SW 1271 (cell line): ENCODE results near the gene UNC45B.
"Not testable (repeated sequence)": the region's sequence is repeated elsewhere in the genome, so short reads cannot be mapped to it uniquely, and the experiment has no call there.

Source experiments
- DNase-seq, 2 experiments: peaks; one replicate each; lab custom pipeline; 2025; lab: John Stamatoyannopoulos, UW

Gene UNC45B

DNA sequence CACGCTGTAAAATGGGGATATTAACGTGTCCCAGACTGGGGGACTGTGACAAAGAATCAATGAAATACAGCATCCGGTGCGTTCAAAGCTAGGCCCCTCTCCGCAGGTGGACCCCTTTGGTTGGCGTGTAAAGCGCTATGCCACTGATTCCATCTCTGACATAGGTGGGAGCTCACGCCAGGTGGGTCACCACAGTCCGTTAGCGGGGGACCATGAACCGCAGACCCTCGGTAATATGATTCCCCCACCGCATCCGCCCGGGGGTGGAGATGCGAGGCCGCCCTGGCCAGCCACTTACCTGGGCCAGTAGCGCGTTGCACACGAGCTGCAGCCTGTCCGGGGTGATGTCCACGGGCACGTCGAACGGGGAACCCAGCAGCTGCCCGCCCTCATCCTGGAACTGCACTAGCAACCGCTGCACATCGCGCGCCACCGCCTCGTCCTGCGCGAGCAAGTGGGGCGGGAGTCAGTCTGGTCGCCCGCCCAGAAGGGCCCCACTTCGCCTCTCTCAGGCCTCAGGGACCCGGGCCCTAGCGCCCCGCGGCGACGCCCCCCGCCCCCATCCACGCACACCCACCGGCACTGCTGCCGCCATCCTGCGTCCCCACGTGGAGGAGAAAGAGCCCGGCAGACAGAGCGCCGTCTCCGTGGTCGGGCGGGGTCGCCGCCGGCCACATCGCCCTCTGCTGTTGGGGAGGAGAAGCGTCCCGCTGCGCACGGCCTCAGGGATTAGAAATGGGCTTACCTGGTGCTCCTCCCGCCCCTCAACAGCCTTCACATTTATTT is 5.7 kb upstream of the UNC45B start, which contains the start of gene NLE1:
TSS of gene NLE1 (minus strand) at position 623 of the 786 bp plus-strand sequence. CDS start at position 595, 28 bp downstream.
- peak; percentile 47 to 78 for DNase-seq

DNA sequence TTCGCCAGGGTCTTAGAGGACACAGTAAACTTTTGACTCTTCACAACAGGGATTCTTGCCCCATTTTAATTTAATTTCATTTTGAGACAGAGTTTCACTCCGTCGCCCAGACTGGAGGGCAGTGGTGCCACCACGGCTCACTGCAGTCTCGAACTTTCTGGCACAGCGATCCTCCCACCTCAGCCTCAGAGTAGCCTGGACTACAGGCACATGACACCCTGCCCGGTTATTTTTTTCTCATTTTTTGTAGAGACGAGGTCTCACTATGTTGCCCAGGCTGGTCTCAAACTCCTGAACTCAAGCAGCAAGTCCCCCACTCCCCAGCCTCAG is 5.2 kb upstream of the UNC45B start:
- DNase-seq, result no peak

DNA sequence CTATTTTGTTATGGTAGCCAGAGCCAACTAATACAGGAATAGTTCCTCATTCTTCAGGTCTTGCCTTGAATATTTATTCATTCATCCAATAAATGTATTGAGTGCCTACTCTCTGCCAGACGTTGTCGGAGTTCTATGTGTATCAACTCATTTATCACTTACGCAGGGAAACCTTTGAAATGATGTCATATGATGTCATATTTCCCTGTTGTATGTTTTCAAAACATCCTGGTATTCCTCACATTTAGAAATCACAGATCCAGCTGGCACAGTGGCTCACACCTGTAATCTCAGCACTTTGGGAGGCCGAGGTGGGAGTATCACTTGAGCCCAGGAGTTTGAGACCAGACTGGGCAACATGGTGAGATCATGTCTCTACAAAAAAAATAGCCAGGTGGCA is 2.8 kb upstream of the UNC45B start:
- no peak for DNase-seq

DNA sequence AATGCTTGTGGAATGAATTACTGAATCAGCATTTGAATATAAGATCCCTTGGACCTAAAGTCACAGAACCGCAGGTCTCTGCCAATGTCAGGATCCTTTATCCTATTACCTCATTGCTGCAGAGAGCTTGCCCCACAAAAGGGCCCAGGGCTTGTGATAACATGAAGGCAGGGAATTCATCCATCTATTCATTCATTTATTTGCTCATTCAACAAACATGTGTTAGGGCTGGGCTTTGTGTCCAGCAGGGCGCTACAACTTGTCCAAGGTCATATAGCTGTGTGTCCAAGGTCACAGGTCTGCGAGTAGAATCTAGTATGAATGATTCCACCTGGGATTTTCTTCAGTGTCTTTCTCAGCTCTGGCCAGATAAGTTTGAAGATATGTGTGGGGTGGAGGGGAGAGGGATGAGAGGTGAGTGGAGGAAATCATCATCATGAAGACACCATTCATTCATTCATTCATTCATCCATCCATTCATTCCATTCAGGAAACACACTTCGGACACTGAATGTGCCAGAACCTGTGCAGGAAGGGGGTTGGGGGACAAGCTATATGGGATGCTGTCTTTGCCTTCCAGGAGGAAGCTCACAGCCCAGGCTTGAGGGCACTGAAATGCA is 1.3 kb upstream of the UNC45B start:
- DNase-seq, result no peak

DNA sequence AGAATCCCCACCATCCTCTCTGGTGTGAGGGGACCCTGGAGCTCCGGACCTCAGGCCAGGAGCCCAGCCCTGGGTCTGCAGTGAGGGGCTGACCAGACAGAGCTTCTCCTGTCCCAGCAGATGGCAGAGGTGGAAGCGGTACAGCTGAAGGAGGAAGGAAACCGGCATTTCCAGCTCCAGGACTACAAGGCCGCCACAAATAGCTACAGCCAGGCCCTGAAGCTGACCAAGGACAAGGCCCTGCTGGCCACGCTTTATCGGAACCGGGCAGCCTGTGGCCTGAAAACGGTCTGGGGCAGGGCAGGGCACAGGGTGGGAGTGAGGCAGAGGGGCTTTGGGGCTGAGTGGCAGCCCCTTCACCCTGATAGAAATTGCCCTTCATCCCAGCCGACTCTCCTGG is 527 bp downstream of the UNC45B start:
- no peak for DNase-seq

DNA sequence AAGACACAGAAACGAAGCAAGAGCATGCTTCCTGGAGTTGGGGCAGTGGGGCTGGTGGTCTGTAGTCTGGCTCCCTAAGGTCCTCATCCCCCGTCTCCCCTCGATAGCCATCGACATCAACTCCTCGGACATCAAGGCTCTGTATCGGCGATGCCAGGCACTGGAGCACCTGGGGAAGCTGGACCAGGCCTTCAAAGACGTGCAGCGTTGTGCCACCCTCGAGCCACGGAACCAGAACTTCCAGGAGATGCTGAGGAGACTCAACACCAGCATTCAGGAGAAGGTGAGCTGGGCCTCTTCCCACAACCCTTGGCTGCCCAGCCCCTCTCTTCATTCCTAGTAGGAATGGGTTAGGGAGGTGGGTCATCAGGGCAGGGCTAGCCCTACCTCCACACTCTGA is 2.3 kb downstream of the UNC45B start:
- DNase-seq, result no peak

DNA sequence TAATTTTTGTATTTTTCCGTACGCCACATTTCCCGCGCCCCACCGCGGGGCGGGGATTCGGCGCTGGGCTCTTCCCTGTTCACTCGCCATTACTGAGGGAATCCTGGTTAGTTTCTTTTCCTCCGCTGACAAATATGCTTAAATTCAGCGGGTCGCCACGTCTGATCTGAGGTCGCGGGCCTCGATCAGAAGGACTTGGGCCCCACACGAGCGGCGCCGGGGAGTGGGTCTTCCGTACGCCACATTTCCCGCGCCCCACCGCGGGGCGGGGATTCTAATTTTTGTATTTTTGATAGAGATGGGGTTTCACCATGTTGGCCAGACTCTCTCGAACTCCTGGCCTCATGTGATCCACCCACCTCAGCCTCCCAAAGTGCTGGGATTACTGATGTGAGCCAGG is 3.5 kb downstream of the UNC45B start:
- not testable (repeated sequence) for DNase-seq

DNA sequence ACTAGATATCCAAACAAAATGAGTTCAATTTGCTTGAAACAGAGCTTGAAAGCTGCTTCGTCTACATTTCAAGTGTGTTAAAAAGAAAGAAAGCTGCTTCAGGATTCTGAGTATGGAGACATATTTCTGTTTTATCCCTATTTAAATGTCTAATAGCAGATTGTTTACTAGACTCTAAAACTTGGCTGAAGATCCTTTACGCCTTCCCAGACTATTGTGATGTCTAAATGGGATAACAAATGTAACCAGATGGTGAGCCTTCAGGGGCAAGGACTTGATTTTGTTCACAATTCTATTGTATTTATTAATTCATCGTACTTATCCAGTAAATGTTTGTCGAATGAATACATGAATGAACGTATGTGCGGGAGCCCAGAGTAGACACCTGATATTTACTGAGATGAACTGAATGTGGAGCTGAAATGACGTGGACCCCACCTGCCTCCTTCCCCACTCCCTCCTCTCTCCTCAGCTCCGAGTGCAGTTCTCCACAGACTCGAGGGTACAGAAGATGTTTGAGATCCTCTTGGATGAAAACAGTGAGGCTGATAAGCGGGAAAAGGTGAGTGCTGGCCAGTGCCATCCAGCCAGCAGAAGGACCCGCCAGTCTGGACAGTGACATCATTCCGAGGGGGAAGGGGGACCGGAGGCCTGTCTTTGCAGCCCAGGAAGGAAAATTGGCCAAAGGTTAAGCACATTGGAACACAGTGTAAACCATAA is 5.0 kb downstream of the UNC45B start:
- no peak for DNase-seq

DNA sequence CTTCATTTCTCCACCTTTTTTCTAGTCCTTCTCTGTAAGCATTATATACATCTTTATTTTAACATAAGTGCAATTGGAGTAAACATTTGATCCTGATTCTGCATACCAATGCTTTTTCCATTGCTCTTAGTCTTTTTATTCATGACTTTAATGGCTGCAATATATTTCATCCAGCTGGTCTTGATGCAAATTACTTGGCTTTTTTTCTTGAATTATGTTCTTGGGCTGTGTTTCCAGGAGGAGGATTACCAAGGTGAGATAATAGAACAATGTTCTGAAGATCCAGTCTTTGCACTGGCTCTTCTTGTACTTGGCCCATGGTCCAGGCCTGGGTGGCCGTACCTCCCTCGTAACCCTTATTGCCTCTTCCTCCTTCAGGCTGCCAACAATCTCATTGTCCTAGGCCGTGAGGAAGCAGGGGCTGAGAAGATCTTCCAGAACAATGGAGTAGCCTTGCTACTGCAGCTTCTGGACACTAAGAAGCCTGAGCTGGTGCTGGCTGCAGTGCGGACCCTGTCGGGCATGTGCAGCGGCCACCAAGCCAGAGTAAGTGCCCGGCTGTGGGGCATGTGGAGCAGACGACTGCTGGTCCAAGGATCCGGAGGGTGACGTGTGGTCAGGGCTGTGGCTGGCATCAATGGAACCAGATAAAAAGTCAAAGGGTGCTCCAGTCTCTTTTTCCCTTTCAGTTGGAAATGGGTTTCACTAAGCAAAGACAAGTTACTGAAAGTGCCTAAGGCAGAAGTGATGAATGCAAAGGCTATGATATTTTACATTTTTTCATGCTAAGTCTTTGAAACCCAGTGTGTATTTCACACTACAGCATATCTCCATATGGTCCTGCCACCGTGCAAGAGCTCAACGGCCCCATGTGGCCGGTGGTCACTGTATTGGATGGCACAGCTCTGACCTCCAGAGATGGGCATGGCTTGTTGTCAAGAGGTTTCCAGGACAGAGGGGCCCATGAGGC is 6.9 kb downstream of the UNC45B start:
- no peak for DNase-seq

DNA sequence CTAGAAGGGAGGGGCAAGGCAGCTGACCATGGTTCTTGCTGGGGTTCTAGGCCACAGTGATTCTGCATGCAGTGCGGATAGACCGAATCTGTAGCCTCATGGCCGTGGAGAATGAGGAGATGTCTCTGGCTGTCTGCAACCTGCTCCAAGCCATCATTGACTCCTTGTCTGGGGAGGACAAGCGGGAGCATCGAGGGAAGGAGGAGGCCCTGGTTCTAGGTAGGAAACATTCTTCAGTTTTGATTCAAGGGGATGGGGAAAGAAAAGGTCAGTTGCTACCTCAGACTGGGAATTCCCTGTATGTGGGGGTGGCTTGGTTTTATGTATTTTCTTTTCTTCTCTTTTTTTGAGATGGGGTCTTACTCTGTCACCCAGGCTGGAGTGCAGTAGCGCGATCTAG is 7.6 kb downstream of the UNC45B start:
- DNase-seq, result no peak

DNA sequence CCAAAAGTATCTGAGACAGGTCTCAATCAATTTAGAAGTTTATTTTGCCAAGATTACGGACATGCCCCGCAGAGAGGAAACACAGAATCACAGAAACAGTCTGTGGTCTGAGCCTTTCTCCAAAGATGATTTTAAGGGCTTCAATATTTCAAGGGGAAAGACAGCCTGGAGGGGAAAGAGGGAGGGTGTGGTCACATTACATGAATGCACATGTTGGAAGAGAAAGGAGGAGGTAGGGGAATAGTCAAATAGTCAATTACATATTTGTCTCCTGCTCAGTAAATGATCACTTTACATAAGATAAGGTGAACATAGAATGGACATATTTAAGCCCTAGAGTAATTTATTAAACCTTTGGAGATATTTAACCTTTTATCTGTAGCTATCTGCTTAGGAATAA is 12.3 kb downstream of the UNC45B start:
- DNase-seq, result no peak

DNA sequence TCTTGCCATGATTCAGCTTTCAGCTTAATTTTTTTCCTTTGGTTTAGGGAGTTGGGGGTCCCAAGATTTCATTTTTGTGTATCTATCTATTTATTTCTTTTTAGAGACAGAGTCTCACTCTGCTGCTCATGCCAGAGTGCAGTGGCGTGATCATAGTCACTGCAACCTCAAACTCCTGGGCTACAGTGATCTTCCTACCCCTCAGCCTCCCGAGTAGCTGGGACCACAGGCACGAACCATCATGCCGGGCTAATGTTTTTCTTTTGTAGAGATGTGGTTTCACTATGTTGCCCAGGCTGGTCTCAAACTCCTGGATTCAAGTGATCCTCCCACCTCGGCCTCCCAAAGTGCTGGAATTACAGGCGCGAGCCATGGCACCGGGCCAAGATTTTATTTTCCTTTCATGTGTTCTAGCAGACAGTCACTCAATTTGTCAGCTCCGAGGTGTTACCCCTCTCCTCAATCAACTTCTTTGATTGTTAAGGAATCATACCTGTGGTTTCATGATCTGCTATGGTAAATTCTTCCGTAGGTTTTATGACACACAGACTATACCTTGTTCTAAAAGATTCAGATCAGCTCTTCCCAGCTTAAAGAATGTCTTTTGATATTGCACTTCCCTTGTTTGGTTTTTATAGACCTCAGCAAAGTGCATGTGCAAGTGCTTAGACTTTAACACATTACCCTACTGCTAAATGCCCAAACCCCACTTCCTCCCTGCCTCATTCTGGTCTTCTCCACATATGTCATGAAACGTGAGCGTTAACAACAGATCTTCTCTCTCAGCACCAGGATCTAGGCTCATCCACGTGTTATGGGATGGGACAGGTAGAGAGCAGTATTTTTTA is 13.0 kb downstream of the UNC45B start:
- DNase-seq, result no peak

DNA sequence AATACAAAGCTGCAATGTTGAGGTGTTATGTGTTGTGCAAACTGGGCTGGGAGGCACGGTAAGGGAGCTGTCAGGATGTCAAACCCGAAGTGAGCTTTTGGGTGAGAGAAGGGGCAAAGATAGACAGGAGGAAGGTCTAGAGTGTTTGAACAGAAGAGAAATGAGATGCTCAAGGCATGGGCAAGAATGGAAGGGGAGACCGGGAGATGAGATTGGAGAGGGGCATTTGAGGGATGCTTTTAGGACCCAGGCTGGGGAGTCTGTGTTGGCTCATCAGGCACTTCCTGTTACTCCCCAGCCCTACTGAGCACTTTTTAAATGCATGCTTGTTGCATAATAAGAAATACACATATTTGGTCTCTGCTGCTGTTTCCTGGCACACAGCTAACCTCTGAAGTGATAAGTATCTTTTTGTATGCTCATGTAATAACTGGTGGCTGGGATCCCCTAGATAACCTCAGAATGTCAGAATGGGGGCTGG is 13.7 kb downstream of the UNC45B start:
- no peak for DNase-seq

DNA sequence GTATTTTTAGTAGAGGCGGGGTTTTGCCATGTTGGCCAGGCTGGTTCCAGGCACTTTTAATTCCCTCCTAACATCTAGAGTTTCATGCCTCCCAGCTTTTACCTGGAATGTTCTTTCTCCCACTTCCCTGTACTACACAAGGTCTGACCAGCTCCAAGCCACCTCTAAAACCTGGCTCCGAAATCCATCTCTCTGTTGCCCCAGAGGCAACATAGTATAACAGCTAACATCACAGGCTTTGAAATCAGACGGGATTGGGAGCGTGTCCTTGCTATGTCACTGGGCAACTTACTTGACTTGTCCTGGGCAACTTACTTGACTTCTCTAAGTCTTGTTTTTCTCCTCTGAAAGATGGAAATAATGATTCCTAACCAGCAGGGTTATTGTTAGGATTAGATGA is 15.1 kb downstream of the UNC45B start:
- no peak for DNase-seq

DNA sequence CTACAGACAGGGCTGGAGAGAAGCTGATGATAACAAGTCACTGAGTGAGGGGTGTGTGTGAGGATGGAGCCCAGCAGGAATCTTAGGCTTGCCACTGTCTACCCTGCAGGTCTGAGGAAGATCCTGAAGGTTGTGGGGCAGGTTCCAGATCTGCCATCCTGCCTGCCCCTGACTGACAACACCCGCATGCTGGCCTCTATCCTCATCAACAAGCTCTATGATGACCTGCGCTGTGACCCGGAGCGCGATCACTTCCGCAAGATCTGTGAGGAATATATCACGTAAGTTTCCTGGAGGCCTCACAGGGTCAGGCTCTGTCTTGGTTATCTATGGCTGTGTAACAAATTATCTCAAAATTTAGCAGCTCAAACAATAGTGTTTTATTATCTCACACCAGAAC is 16.3 kb downstream of the UNC45B start:
- DNase-seq, result no peak

DNA sequence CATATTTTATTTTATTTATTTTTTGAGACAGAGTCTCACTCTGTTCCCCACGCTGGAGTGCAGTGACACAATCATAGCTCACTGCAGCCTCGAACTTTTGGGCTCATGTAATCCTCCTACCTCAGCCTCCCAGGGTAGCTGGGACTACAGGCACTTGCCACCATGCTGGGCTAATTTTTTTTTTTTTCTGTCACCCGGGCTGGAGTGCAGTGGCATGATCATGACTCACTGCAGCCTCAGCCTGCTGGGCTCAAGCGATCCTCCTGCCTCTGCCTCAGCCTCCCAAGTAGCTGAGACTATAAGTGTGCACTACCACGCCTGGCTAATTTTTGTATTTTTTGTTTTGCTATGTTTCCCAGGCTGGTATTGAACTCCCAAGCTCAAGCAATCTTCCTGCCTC is 17.1 kb downstream of the UNC45B start:
- no peak for DNase-seq

DNA sequence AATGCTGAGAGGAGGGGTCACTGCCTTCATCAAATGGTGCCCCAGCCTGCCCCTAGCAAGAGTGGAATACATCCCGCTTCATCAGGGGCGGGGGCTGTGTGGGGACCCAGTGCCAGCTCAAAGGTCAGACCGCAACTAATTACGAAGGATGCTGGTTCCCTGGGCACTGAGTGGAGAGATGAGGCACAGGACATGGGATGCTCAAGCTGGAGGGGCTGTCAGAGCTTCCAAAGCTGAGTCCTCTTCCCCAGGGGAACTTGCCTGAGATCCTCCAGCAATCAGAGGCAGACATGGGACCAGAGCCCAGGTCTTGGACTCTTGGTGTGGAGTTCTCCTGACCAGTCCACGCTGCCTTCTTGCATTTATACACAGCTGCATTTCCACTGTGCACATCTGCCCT is 18.9 kb downstream of the UNC45B start:
- DNase-seq, result no peak

DNA sequence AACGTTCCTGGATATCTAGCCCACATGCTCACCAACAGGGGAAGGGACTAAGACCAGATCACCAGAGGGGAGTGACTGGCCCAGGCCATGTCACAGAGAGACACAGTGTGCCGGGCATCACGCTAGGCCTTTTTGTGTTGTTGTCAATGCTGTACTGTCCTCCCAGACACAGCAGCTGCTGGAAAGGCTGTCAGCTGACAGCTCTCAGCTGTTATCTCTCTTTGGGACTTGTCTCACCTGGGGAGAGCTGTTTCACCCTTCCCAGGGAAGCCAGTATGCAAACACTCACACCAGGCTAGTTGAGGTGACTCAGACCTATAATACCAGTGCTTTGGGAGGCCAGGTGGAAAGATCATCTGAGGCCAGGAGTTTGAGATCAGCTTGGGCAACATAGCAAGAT is 19.4 kb downstream of the UNC45B start:
- no peak for DNase-seq

DNA sequence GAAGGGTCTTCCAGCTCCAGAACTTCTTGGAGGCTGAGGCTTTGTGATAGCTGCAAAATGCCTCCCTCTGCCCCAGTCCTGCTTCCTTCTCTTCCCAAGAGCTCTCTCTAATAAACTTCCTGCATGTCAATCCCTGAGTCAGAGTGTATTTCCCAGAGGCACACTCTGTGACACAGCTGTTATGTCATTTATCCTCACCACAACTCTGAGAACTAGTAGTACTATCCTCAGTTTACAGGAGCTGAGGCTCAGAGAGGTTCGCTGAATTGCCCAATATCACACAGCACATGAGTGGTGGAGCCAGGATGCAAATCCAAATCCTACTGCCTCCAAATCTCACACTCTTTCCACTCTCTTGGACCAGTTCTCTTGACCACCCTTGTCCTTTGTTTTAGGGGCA is 20.0 kb downstream of the UNC45B start:
- no peak for DNase-seq

DNA sequence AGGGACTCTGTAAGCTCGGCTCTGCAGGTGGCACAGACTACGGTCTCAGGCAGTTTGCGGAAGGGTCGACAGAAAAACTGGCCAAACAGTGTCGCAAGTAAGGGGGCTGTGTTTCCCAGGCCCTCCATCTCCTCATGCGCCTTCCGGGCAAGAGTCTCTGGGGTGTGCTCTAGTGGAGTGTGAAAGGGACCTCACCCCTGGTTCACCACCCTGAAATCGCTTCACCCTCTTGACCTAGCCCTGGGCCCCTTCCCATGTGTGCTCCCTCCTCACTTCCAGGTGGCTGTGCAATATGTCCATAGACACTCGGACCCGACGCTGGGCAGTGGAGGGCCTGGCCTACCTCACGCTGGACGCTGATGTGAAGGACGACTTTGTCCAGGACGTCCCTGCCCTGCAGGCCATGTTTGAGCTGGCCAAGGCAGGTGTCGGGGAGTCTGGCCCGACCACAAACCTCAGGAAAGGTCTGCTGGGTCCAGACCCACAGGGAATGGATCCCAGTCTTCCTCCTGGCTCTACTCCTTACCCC is 22.3 kb downstream of the UNC45B start:
- DNase-seq, result no peak
